Lower lobe of right lung (tissue), 1 donor: Measurements from ENCODE around the gene DIMT1. TPM values are rescaled to one million over a fixed set of nuclear protein-coding genes. Genes with fewer than 3 reads are reported as not detected.

Experiments used
- total RNA-seq: library from RNA; stranded (reverse); fragmentation: NEBNext Ultra II Directional; extraction: Animal tissue kit (Norgen Biotek cat#: 25700); gene quantifications from one replicate; pipeline ENCODE4 v1.2.1, GENCODE V29; 2021
- donor health status: DM: no; HTN: yes; CAD: no; lungs with severe emphysema.

Gene DIMT1
- total RNA-seq, 1 donor from 2014 or later: 19.3 TPM

Other genes starting within 250 kb of the DIMT1 start
- 23.5 TPM for gene KIF2A, start 97.7 kb downstream of the DIMT1 start, total RNA-seq
- 30.4 TPM for gene IPO11, start 8.9 kb upstream of the DIMT1 start, total RNA-seq
- 1.1 TPM for gene LRRC70, start 174.9 kb upstream of the DIMT1 start, total RNA-seq